Measurements from ENCODE around the gene OR8B2. TPM values are rescaled to one million over a fixed set of nuclear protein-coding genes. Genes with fewer than 3 reads are reported as not detected.
"Not testable (repeated sequence)": the region's sequence is repeated elsewhere in the genome, so short reads cannot be mapped to it uniquely, and the experiment has no call there.

Gene OR8B2
- not detected for polyA plus RNA-seq (ENCODE audit: insufficient read length in 4 of 4)

- no peak for DNase-seq (ENCODE audit: low read depth in 4 of 4, low spot score in 2 of 4)
These were observed at the start of gene OR8B2 for GRCh38 chr11:124384399-124384798. OR8B2 (minus strand) TSS chr11:124384499; CDS start chr11:124383343, 1,156 bp downstream.

- DNase-seq (ENCODE audit: low read depth in 4 of 4, low spot score in 2 of 4): no peak
These were observed 45.3 kb upstream of the OR8B2 start for GRCh38 chr11:124429599-124429998.

GRCh38 chr11:124424384-124424921 lies 40.2 kb upstream of the OR8B2 start, which contains the start of gene OR8B4:
OR8B4 (minus strand) TSS chr11:124424871; CDS start chr11:124424871, 0 bp downstream.
- DNase-seq (ENCODE audit: low read depth in 4 of 4, low spot score in 2 of 4): no peak

- DNase-seq (ENCODE audit: low read depth in 4 of 4, low spot score in 2 of 4): no peak
These were observed 36.7 kb upstream of the OR8B2 start for GRCh38 chr11:124421043-124421442.

GRCh38 chr11:124415356-124415923 lies 31.1 kb upstream of the OR8B2 start:
- DNase-seq (ENCODE audit: low read depth in 4 of 4, low spot score in 2 of 4): peak in 2 of 4 donors; percentile 7 to 16

- DNase-seq (ENCODE audit: low read depth in 4 of 4, low spot score in 2 of 4): no peak
These were observed 25.6 kb upstream of the OR8B2 start for GRCh38 chr11:124409906-124410305.

- DNase-seq (ENCODE audit: low read depth in 4 of 4, low spot score in 2 of 4): no peak
These were observed 21.3 kb upstream of the OR8B2 start for GRCh38 chr11:124405581-124405980.

- not testable (repeated sequence) for DNase-seq (ENCODE audit: low read depth in 4 of 4, low spot score in 2 of 4)
These were observed 18.9 kb upstream of the OR8B2 start for GRCh38 chr11:124403186-124403585.

GRCh38 chr11:124402326-124402922 lies 18.1 kb upstream of the OR8B2 start:
- peak in 2 of 4 donors; percentile 2 to 21 for DNase-seq (ENCODE audit: low read depth in 4 of 4, low spot score in 2 of 4)

GRCh38 chr11:124398924-124399323 lies 14.6 kb upstream of the OR8B2 start, which contains the start of gene OR8B3:
OR8B3 (minus strand) TSS chr11:124399024; CDS start chr11:124397351, 1,673 bp downstream.
- no peak for DNase-seq (ENCODE audit: low read depth in 4 of 4, low spot score in 2 of 4)

GRCh38 chr11:124396847-124397246 lies 12.5 kb upstream of the OR8B2 start:
- DNase-seq (ENCODE audit: low read depth in 4 of 4, low spot score in 2 of 4): not testable (repeated sequence)

- no peak for DNase-seq (ENCODE audit: low read depth in 4 of 4, low spot score in 2 of 4)
These were observed 10.1 kb upstream of the OR8B2 start for GRCh38 chr11:124394408-124394807.

GRCh38 chr11:124382857-124383256 lies 1.4 kb downstream of the OR8B2 start:
- DNase-seq (ENCODE audit: low read depth in 4 of 4, low spot score in 2 of 4): not testable (repeated sequence)

GRCh38 chr11:124380585-124380984 lies 3.7 kb downstream of the OR8B2 start:
- no peak for DNase-seq (ENCODE audit: low read depth in 4 of 4, low spot score in 2 of 4)

GRCh38 chr11:124376280-124376679 lies 8.0 kb downstream of the OR8B2 start:
- no peak for DNase-seq (ENCODE audit: low read depth in 4 of 4, low spot score in 2 of 4)

GRCh38 chr11:124359566-124359965 lies 24.7 kb downstream of the OR8B2 start:
- DNase-seq (ENCODE audit: low read depth in 4 of 4, low spot score in 2 of 4): no peak

GRCh38 chr11:124346311-124346955 lies 37.9 kb downstream of the OR8B2 start:
- no peak for DNase-seq (ENCODE audit: low read depth in 4 of 4, low spot score in 2 of 4)

- DNase-seq (ENCODE audit: low read depth in 4 of 4, low spot score in 2 of 4): no peak
These were observed 40.0 kb downstream of the OR8B2 start for GRCh38 chr11:124344346-124344745.

GRCh38 chr11:124340142-124340447 lies 44.2 kb downstream of the OR8B2 start:
- no peak for DNase-seq (ENCODE audit: low read depth in 4 of 4, low spot score in 2 of 4)

- no peak for DNase-seq (ENCODE audit: low read depth in 4 of 4, low spot score in 2 of 4)
These were observed 44.7 kb downstream of the OR8B2 start for GRCh38 chr11:124339396-124340141.

Measured in left renal cortex interstitium (tissue), 4 donors.